A673 (cell line): ENCODE measurements around the gene DDX19B.

ENCODE experiments used
- EZH2 ChIP-seq: fragments of 200-600 bp; sonication (generic); IDR thresholded peaks from 2 replicates; pipeline ENCODE4 v1.6.1; 2017; ENCODE audit warnings: borderline replicate concordance, low read depth, mild to moderate bottlenecking, mixed read lengths, antibody characterized with exemption, low read length; ENCODE audit not compliant: poor library complexity, severe bottlenecking
- TF ChIP-seq, protein P1 (sequence below): fragments of 300-800, 200-600 bp; sonication (generic); conservative IDR thresholded peaks from 2 replicates; pipeline ENCODE4 v1.5.1; 2017; ENCODE audit warnings: low read depth, mild to moderate bottlenecking, antibody characterized with exemption, low read length, moderate library complexity, mixed read lengths

GRCh38 chr16:70375636-70376611, 76.9 kb downstream of the DDX19B start:
- TF ChIP-seq, protein P1, sequence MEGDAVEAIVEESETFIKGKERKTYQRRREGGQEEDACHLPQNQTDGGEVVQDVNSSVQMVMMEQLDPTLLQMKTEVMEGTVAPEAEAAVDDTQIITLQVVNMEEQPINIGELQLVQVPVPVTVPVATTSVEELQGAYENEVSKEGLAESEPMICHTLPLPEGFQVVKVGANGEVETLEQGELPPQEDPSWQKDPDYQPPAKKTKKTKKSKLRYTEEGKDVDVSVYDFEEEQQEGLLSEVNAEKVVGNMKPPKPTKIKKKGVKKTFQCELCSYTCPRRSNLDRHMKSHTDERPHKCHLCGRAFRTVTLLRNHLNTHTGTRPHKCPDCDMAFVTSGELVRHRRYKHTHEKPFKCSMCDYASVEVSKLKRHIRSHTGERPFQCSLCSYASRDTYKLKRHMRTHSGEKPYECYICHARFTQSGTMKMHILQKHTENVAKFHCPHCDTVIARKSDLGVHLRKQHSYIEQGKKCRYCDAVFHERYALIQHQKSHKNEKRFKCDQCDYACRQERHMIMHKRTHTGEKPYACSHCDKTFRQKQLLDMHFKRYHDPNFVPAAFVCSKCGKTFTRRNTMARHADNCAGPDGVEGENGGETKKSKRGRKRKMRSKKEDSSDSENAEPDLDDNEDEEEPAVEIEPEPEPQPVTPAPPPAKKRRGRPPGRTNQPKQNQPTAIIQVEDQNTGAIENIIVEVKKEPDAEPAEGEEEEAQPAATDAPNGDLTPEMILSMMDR: no peak
- no peak for TF ChIP-seq EZH2
